ENCODE measurements around the gene HCFC1R1.

Gene HCFC1R1

GRCh38 chr16:2973093-2973492 lies 50.6 kb downstream of the HCFC1R1 start:
- no peak for DNase-seq
